DMS53 (cell line): ENCODE measurements around the gene SETD9.

Experiments
- DNase-seq: peaks from one replicate; lab custom pipeline; 2025; lab: John Stamatoyannopoulos, UW

SETD9 gene, protein sequence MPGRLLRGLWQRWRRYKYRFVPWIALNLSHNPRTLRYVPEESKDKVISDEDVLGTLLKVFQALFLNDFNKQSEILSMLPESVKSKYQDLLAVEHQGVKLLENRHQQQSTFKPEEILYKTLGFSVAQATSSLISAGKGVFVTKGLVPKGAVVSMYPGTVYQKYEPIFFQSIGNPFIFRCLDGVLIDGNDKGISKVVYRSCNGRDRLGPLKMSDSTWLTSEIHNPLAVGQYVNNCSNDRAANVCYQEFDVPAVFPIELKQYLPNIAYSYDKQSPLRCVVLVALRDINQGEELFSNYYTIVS

DNA sequence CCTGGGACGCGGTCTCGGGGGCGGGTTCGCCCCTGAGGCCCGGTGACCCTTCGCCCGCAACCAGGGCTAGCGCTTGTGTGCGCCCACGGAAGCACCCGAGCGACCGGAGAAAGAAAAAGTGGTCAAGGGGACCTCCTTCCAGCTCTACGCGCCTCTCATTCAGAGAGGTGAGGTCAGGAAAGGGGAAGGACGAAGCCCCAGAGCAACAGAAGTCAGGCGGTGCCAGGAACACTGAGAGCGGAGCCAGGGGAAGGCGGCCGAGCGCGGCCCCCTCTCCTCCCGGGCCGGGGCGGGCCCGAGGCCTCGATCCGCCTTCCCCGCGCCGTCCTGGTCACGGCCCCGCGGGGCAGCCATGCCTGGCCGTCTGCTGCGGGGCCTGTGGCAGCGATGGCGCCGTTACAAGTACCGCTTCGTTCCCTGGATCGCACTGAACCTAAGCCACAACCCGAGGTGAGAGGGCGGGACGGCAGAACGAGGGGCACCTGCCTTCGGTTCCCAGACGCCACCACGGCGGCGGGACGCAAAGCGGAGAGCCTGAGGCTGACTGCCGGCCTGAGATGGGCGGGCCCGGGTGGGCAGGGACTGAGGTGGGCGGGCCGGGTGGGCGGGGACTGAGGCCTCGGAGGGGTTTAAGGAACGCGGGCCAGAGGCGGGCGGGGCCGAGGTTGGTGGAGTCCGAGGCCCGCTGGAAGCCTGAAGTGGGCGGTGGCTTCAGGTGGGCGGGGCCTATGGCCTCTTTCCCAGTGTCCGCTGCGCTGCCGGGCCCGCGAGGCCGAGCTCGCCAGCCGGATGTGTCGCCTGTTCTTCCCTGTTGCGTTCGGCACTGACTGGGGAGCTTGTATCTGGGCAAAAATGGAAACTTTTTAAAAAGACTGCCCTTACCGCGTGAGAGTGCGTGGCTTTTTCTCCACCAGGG is at the start of gene SETD9:
Gene SETD9 (plus strand): TSS at position 303 of the 916 bp plus-strand sequence. CDS start 50 bp downstream, at position 353.
- DNase-seq: peak; percentile 99

GRCh38 chr5:56861893-56862485 is 47.4 kb upstream of the SETD9 start:
- DNase-seq: peak; percentile 49

DNA sequence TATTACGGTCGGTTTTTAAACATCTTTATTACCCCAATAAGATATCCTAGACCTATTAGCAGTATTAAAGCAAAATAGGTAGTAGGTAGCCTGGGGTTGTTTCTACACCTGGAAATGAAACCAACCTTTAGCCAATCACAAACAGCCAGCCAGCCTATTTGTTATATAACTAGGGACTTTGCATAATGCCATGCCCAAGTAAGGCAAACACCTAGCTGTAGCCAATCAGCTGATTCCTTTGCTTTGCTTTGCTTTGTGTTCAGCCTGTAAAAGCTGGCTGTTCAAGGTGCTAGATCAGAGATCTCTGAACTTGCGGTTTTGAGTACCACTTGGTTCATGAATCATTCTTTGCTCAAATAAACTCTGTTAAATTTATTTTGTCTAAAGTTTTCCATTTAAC is 46.5 kb upstream of the SETD9 start:
- peak; percentile 18 for DNase-seq

- DNase-seq: no peak
These were observed 37.6 kb upstream of the SETD9 start for GRCh38 chr5:56871777-56872176.

- no peak for DNase-seq
These were observed 36.3 kb upstream of the SETD9 start for GRCh38 chr5:56873056-56873455.

DNA sequence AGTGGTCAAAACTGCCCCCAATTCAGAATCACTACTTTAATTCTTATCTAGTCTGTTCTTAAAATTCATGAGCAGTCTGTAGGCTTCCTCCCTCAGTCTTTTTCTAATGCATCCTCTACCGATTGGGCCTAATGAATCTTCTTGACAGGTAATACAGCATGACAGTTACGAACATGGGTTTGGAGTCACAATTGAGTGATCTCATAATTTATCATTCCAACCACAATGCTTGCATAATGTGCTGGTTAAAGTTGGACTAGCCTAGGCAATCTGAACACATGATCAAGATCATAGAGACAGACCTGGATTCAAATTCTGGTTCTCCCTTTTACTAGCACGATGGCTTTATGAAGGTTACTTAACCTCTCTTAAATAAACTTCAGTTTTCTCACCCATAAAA is 33.1 kb upstream of the SETD9 start:
- DNase-seq: no peak

DNA sequence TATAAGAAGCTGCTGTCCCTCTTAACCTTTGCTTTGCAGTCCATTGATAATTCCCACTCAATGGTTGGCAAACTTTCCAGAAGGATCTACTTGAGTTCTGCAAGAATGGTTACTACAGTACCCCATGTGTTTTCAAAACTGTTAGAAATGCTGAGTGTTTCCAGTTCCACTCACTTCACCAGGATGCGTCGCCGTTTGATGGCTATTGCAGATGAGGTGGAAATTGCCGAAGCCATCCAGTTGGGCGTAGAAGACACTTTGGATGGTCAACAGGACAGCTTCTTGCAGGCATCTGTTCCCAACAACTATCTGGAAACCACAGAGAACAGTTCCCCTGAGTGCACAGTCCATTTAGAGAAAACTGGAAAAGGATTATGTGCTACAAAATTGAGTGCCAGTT is 27.8 kb upstream of the SETD9 start:
- DNase-seq: no peak

- no peak for DNase-seq
These were observed 16.0 kb upstream of the SETD9 start for GRCh38 chr5:56893251-56893951.

- no peak for DNase-seq
These were observed 12.6 kb upstream of the SETD9 start for GRCh38 chr5:56896763-56897162.

- DNase-seq: no peak
These were observed 11.2 kb upstream of the SETD9 start for GRCh38 chr5:56898213-56898612.

DNA sequence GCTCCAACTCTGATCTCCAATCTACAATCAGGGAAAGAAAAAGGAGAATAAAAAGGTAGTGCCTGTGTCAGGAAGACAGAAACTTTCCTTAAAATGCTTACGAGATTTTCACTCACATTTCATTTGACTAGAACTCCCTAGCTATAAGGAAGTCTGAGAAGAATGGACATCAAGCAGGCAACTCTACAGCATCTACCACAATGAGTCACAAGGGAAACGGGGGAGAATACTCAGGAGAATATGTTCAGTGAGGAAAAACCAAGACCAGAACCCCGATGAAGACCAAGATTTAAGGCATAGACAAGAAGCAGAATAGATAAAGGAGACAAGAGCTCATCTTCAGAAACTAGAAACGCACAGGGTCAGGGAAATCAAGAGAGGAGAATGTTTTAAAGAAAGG is 9.0 kb upstream of the SETD9 start:
- no peak for DNase-seq

GRCh38 chr5:56900858-56901578 is 8.4 kb upstream of the SETD9 start:
- DNase-seq: peak; percentile 71

GRCh38 chr5:56908942-56909293 is 478 bp upstream of the SETD9 start:
- DNase-seq: peak; percentile 97

GRCh38 chr5:56910210-56910965 is 992 bp downstream of the SETD9 start:
- peak; percentile 92 for DNase-seq

- no peak for DNase-seq
These were observed 4.4 kb downstream of the SETD9 start for GRCh38 chr5:56913766-56914165.

DNA sequence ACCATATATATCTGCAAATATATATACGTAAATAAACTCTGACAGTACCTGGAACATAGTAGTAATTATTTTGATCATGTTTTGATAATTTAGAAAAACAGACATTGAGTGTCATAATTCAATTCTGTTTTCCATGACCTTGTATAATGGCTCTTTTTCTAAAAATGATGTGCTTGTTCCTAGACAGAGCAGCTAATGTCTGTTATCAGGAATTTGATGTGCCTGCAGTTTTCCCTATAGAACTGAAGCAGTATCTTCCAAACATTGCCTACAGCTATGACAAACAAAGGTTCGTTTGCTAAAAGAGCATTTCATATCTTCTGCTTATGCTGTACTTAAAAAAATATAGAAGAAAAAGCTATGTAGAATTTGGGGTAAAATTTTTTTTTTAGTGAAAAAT is 5.3 kb downstream of the SETD9 start:
- no peak for DNase-seq

- DNase-seq: peak; percentile 14
These were observed 8.1 kb downstream of the SETD9 start for GRCh38 chr5:56917534-56917933.

GRCh38 chr5:56918054-56918453 is 8.7 kb downstream of the SETD9 start:
- no peak for DNase-seq

- no peak for DNase-seq
These were observed 10.7 kb downstream of the SETD9 start for GRCh38 chr5:56919942-56920662.

GRCh38 chr5:56922922-56923321 is 13.5 kb downstream of the SETD9 start:
- no peak for DNase-seq
